Uterus (tissue), 2 donors: Measurements from ENCODE around the gene SEC31B.

Experiments used
- POLR2A ChIP-seq, 2 donors: fragments of 450-650 bp; IDR thresholded peaks; one replicate each; pipeline ENCODE4 v1.6.1; 2016; ENCODE audit warnings: antibody characterized with exemption in 2 of 2, mild to moderate bottlenecking in 1 of 2, moderate library complexity in 1 of 2
- TF ChIP-seq, protein P1 (sequence below), 4 experiments: fragments of 200-600 bp in 2 of 4; fragments of 450-650 bp in 2 of 4; sonication (generic) in 2 of 4; IDR thresholded peaks; one replicate each; pipeline ENCODE4 v1.5.1; 2016 to 2019; ENCODE audit warnings: antibody characterized with exemption in 4 of 4, mild to moderate bottlenecking in 2 of 4, moderate library complexity in 1 of 4

DNA sequence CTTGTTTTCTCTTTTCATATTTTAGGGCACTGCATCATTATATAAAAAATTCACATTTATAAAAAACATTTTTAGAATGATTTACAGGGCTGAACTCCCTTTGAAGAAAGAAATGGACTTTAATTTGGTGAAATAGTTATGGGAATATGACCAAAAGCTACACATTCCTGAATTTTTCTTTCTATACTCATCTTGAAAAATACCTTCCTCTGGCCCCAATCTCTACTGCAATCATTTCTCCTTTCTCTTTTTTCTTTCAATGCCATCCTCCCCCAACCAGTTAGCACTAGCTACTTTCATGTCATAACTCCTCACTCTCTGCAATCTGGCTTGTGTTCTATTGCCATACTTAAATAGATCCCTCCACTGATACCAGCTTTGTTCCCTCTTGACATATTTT lies 50.7 kb downstream of the SEC31B start:
- no peak for TF ChIP-seq POLR2A (IDR thresholded peaks at IDR 0.05)
- TF ChIP-seq, protein P1, sequence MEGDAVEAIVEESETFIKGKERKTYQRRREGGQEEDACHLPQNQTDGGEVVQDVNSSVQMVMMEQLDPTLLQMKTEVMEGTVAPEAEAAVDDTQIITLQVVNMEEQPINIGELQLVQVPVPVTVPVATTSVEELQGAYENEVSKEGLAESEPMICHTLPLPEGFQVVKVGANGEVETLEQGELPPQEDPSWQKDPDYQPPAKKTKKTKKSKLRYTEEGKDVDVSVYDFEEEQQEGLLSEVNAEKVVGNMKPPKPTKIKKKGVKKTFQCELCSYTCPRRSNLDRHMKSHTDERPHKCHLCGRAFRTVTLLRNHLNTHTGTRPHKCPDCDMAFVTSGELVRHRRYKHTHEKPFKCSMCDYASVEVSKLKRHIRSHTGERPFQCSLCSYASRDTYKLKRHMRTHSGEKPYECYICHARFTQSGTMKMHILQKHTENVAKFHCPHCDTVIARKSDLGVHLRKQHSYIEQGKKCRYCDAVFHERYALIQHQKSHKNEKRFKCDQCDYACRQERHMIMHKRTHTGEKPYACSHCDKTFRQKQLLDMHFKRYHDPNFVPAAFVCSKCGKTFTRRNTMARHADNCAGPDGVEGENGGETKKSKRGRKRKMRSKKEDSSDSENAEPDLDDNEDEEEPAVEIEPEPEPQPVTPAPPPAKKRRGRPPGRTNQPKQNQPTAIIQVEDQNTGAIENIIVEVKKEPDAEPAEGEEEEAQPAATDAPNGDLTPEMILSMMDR (IDR thresholded peaks at IDR 0.05) = no peak
